SK-N-SH (cell line): ENCODE measurements around the gene S100A5.

ENCODE experiments used
- CHD2 ChIP-seq: fragments of 150-350 bp; IDR thresholded peaks from 2 replicates; pipeline ENCODE4 v1.6.1; 2018; ENCODE audit warnings: low read length; ENCODE audit not compliant: partially characterized antibody
- EZH2phosphoT487 ChIP-seq: fragments of 200-600 bp; sonication (generic); IDR thresholded peaks from 2 replicates; pipeline ENCODE4 v1.6.1; 2017; ENCODE audit warnings: low read depth, mixed run types, mild to moderate bottlenecking, antibody characterized with exemption, moderate library complexity, borderline replicate concordance
- FOXM1 ChIP-seq: IDR thresholded peaks from 2 replicates; pipeline ENCODE4 v1.4.0; 2012; ENCODE audit warnings: low read depth, mild to moderate bottlenecking
- GABPA ChIP-seq: IDR thresholded peaks from 2 replicates; pipeline ENCODE4 v1.4.0; 2012; ENCODE audit warnings: low read depth, mild to moderate bottlenecking
- MEF2A ChIP-seq: IDR thresholded peaks from 2 replicates; pipeline ENCODE4 v1.4.0; 2012; ENCODE audit warnings: low read depth, borderline replicate concordance
- POLR2AphosphoS5 ChIP-seq: IDR thresholded peaks from 2 replicates; pipeline ENCODE4 v1.6.1; 2012; ENCODE audit warnings: low read depth, low read length
- RAD21 ChIP-seq: IDR thresholded peaks from 2 replicates; pipeline ENCODE4 v1.6.1; 2012; ENCODE audit warnings: mild to moderate bottlenecking, low read length
- SIN3A ChIP-seq: IDR thresholded peaks from 2 replicates; pipeline ENCODE4 v1.6.1; 2012; ENCODE audit warnings: low read depth, mild to moderate bottlenecking, low read length, moderate library complexity, borderline replicate concordance
- TAF1 ChIP-seq: IDR thresholded peaks from 2 replicates; pipeline ENCODE4 v1.6.1; 2012; ENCODE audit warnings: low read depth, mild to moderate bottlenecking, low read length, moderate library complexity, borderline replicate concordance
- TCF12 ChIP-seq: IDR thresholded peaks from 2 replicates; pipeline ENCODE4 v1.4.0; 2012
- TF ChIP-seq, protein P1 (sequence below): fragments of 200-600 bp; sonication (generic); IDR thresholded peaks from 2 replicates; pipeline ENCODE4 v1.6.1; 2017; ENCODE audit warnings: antibody characterized with exemption, mild to moderate bottlenecking, moderate library complexity
- TF ChIP-seq, protein P2 (sequence below): IDR thresholded peaks from 2 replicates; pipeline ENCODE4 v1.4.0; 2012; ENCODE audit warnings: low read depth
- TF ChIP-seq, protein P3 (sequence below): IDR thresholded peaks from 2 replicates; pipeline ENCODE4 v1.6.1; 2012; ENCODE audit warnings: mild to moderate bottlenecking, low read depth, low read length, moderate library complexity

DNA sequence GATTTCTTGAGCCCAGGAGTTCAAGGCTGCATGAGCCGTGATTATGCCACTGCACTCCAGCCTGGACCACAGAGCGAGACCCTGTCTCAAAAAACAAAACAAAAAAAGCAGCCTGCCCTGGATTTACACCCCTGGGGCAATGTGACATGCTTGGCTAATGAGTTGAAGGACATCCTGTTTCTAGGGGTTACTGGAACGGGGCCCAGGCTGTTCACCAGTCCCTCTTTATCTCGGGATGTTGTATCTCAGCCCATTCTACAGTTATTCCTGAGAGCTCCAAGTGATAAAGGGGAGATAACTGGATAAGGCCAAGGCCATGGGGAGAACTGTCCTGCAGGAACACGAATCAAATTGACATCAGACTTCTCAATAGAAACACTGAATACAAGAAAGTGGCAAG lies 46.6 kb upstream of the S100A5 start:
- TF ChIP-seq, protein P1, sequence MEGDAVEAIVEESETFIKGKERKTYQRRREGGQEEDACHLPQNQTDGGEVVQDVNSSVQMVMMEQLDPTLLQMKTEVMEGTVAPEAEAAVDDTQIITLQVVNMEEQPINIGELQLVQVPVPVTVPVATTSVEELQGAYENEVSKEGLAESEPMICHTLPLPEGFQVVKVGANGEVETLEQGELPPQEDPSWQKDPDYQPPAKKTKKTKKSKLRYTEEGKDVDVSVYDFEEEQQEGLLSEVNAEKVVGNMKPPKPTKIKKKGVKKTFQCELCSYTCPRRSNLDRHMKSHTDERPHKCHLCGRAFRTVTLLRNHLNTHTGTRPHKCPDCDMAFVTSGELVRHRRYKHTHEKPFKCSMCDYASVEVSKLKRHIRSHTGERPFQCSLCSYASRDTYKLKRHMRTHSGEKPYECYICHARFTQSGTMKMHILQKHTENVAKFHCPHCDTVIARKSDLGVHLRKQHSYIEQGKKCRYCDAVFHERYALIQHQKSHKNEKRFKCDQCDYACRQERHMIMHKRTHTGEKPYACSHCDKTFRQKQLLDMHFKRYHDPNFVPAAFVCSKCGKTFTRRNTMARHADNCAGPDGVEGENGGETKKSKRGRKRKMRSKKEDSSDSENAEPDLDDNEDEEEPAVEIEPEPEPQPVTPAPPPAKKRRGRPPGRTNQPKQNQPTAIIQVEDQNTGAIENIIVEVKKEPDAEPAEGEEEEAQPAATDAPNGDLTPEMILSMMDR: no peak
- TF ChIP-seq, protein P2, sequence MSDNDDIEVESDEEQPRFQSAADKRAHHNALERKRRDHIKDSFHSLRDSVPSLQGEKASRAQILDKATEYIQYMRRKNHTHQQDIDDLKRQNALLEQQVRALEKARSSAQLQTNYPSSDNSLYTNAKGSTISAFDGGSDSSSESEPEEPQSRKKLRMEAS: no peak
- TF ChIP-seq TCF12: no peak
- TF ChIP-seq MEF2A: no peak
- TF ChIP-seq POLR2AphosphoS5: no peak
- TF ChIP-seq, protein P3, sequence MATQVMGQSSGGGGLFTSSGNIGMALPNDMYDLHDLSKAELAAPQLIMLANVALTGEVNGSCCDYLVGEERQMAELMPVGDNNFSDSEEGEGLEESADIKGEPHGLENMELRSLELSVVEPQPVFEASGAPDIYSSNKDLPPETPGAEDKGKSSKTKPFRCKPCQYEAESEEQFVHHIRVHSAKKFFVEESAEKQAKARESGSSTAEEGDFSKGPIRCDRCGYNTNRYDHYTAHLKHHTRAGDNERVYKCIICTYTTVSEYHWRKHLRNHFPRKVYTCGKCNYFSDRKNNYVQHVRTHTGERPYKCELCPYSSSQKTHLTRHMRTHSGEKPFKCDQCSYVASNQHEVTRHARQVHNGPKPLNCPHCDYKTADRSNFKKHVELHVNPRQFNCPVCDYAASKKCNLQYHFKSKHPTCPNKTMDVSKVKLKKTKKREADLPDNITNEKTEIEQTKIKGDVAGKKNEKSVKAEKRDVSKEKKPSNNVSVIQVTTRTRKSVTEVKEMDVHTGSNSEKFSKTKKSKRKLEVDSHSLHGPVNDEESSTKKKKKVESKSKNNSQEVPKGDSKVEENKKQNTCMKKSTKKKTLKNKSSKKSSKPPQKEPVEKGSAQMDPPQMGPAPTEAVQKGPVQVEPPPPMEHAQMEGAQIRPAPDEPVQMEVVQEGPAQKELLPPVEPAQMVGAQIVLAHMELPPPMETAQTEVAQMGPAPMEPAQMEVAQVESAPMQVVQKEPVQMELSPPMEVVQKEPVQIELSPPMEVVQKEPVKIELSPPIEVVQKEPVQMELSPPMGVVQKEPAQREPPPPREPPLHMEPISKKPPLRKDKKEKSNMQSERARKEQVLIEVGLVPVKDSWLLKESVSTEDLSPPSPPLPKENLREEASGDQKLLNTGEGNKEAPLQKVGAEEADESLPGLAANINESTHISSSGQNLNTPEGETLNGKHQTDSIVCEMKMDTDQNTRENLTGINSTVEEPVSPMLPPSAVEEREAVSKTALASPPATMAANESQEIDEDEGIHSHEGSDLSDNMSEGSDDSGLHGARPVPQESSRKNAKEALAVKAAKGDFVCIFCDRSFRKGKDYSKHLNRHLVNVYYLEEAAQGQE: no peak
- no peak for TF ChIP-seq RAD21
- TF ChIP-seq SIN3A: no peak
- no peak for TF ChIP-seq TAF1
- TF ChIP-seq FOXM1: no peak
- no peak for TF ChIP-seq CHD2
- no peak for TF ChIP-seq GABPA
- no peak for TF ChIP-seq EZH2phosphoT487
